ENCODE results near the gene PCDHGA4. TPM values are rescaled to one million over a fixed set of nuclear protein-coding genes. Genes with fewer than 3 reads are reported as not detected.

The PCDHGA4 gene
- total RNA-seq, 1 experiment from 2014 or later = 0.12 TPM

DNA sequence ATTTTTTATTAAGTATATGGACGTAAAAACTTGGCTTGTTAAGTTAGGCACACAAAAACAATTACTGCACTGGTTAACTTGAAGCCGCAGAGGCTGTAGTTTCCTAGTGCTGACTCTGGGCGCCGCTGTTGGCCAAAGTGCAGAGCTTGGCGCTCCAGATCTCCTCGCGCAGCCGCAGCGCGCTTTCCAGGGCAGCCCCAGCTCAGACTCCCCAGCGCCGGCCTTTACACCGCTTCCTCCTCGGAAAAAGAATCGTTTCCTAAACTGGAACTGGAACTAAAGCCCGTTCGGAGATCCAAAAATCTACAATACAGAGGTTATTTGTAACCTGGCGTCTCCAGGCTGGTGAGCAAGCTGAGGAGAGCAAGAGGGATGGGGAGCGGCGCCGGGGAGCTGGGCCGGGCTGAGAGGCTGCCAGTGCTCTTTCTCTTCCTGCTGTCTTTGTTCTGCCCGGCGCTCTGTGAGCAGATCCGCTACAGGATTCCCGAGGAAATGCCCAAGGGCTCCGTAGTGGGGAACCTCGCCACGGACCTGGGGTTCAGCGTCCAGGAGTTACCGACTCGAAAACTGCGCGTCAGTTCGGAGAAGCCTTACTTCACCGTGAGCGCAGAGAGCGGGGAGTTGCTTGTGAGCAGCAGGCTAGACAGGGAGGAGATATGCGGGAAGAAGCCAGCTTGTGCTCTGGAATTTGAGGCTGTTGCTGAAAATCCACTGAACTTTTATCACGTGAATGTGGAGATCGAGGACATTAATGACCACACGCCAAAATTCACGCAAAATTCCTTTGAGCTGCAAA lies 43.1 kb downstream of the PCDHGA4 start, which contains the start of gene PCDHGB5:
TSS of gene PCDHGB5 (plus strand) at position 192 of the 796 bp plus-strand sequence. CDS start at position 373, 181 bp downstream.

GRCh38 chr5:141402553-141403243 lies 47.9 kb downstream of the PCDHGA4 start, which contains the start of gene PCDHGA9:
TSS of gene PCDHGA9 (plus strand) at chr5:141402778. CDS start at chr5:141402953, 175 bp downstream.

Other genes starting within 250 kb of the PCDHGA4 start
- gene PCDHB4, start 233.2 kb upstream of the PCDHGA4 start, total RNA-seq (2022; extraction: Qiagen RNA extraction; ENCODE audit: low read depth) = 0.03 to 0.08 TPM (median 0.05 TPM) in 5 replicates
- gene PCDHB5, start 219.8 kb upstream of the PCDHGA4 start, total RNA-seq (2022; extraction: Qiagen RNA extraction; ENCODE audit: low read depth) = 1.5 to 1.8 TPM (median 1.6 TPM) in 5 replicates
- gene PCDHB6, start 205.0 kb upstream of the PCDHGA4 start, total RNA-seq (2022; extraction: Qiagen RNA extraction; ENCODE audit: low read depth) = 0.85 to 1.2 TPM (median 0.92 TPM) in 5 replicates
- gene PCDHB7, start 182.4 kb upstream of the PCDHGA4 start, total RNA-seq (2022; extraction: Qiagen RNA extraction; ENCODE audit: low read depth) = not detected in 5 replicates
- 0.25 to 0.43 TPM (median 0.34 TPM) in 5 replicates for gene PCDHB8, start 177.2 kb upstream of the PCDHGA4 start, total RNA-seq (2022; extraction: Qiagen RNA extraction; ENCODE audit: low read depth)
- gene PCDHB16, start 172.6 kb upstream of the PCDHGA4 start, total RNA-seq (2022; extraction: Qiagen RNA extraction; ENCODE audit: low read depth) = 0.04 to 0.30 TPM (median 0.07 TPM) in 5 replicates
- 0.03 to 0.06 TPM in 2 of 5 replicates, not detected in the others for gene PCDHB9, start 167.9 kb upstream of the PCDHGA4 start, total RNA-seq (2022; extraction: Qiagen RNA extraction; ENCODE audit: low read depth)
- gene PCDHB10, start 162.7 kb upstream of the PCDHGA4 start, total RNA-seq (2022; extraction: Qiagen RNA extraction; ENCODE audit: low read depth) = 0.06 TPM in 2 of 5 replicates, not detected in the others
- 0.06 to 0.14 TPM (median 0.07 TPM) in 4 of 5 replicates, not detected in the other for gene PCDHB11, start 155.4 kb upstream of the PCDHGA4 start, total RNA-seq (2022; extraction: Qiagen RNA extraction; ENCODE audit: low read depth)
- gene PCDHB12, start 146.3 kb upstream of the PCDHGA4 start, total RNA-seq (2022; extraction: Qiagen RNA extraction; ENCODE audit: low read depth) = 0.05 to 0.09 TPM in 2 of 5 replicates, not detected in the others
- 0.06 to 0.12 TPM (median 0.09 TPM) in 5 replicates for gene PCDHB13, start 141.1 kb upstream of the PCDHGA4 start, total RNA-seq (2022; extraction: Qiagen RNA extraction; ENCODE audit: low read depth)
- 0.07 to 0.21 TPM (median 0.09 TPM) in 5 replicates for gene PCDHB14, start 131.7 kb upstream of the PCDHGA4 start, total RNA-seq (2022; extraction: Qiagen RNA extraction; ENCODE audit: low read depth)
- gene PCDHB15, start 109.6 kb upstream of the PCDHGA4 start, total RNA-seq (2022; extraction: Qiagen RNA extraction; ENCODE audit: low read depth) = 0.06 to 0.10 TPM (median 0.08 TPM) in 3 of 5 replicates, not detected in the others
- not detected in 5 replicates for gene SLC25A2, start 51.0 kb upstream of the PCDHGA4 start, total RNA-seq (2022; extraction: Qiagen RNA extraction; ENCODE audit: low read depth)
- gene TAF7, start 34.2 kb upstream of the PCDHGA4 start, total RNA-seq (2022; extraction: Qiagen RNA extraction; ENCODE audit: low read depth) = 53.0 to 78.7 TPM (median 74.4 TPM) in 5 replicates
- 0.31 to 0.42 TPM (median 0.35 TPM) in 5 replicates for gene PCDHGA1, start 24.5 kb upstream of the PCDHGA4 start, total RNA-seq (2022; extraction: Qiagen RNA extraction; ENCODE audit: low read depth)
- gene PCDHGA2, start 16.3 kb upstream of the PCDHGA4 start, total RNA-seq (2022; extraction: Qiagen RNA extraction; ENCODE audit: low read depth) = 0.38 to 0.87 TPM (median 0.47 TPM) in 5 replicates
- 0.03 TPM in 1 of 5 replicates, not detected in the others for gene PCDHGA3, start 11.2 kb upstream of the PCDHGA4 start, total RNA-seq (2022; extraction: Qiagen RNA extraction; ENCODE audit: low read depth)
- gene PCDHGB1, start 4.9 kb upstream of the PCDHGA4 start, total RNA-seq (2022; extraction: Qiagen RNA extraction; ENCODE audit: low read depth) = 1.2 to 2.3 TPM (median 1.9 TPM) in 5 replicates
- gene PCDHGB2, start 5.0 kb downstream of the PCDHGA4 start, total RNA-seq (2022; extraction: Qiagen RNA extraction; ENCODE audit: low read depth) = 0.08 TPM in 2 of 5 replicates, not detected in the others
- gene PCDHGA5, start 9.1 kb downstream of the PCDHGA4 start, total RNA-seq (2022; extraction: Qiagen RNA extraction; ENCODE audit: low read depth) = 0.07 to 0.30 TPM (median 0.13 TPM) in 5 replicates
- gene PCDHGB3, start 15.2 kb downstream of the PCDHGA4 start, total RNA-seq (2022; extraction: Qiagen RNA extraction; ENCODE audit: low read depth) = 0.17 to 0.30 TPM (median 0.23 TPM) in 5 replicates
- 0.14 to 0.27 TPM (median 0.23 TPM) in 5 replicates for gene PCDHGA6, start 18.9 kb downstream of the PCDHGA4 start, total RNA-seq (2022; extraction: Qiagen RNA extraction; ENCODE audit: low read depth)
- gene PCDHGA7, start 27.7 kb downstream of the PCDHGA4 start, total RNA-seq (2022; extraction: Qiagen RNA extraction; ENCODE audit: low read depth) = 0.67 to 1.1 TPM (median 0.88 TPM) in 5 replicates
- gene PCDHGB4, start 32.7 kb downstream of the PCDHGA4 start, total RNA-seq (2022; extraction: Qiagen RNA extraction; ENCODE audit: low read depth) = 0.56 to 1.1 TPM (median 0.93 TPM) in 5 replicates
- gene PCDHGA8, start 37.6 kb downstream of the PCDHGA4 start, total RNA-seq (2022; extraction: Qiagen RNA extraction; ENCODE audit: low read depth) = 0.03 TPM in 1 of 5 replicates, not detected in the others
- 2.0 to 3.0 TPM (median 2.5 TPM) in 5 replicates for gene PCDHGB5, start 42.9 kb downstream of the PCDHGA4 start, total RNA-seq (2022; extraction: Qiagen RNA extraction; ENCODE audit: low read depth)
- 0.03 to 0.05 TPM (median 0.04 TPM) in 3 of 5 replicates, not detected in the others for gene PCDHGA9, start 47.8 kb downstream of the PCDHGA4 start, total RNA-seq (2022; extraction: Qiagen RNA extraction; ENCODE audit: low read depth)
- gene PCDHGB6, start 53.0 kb downstream of the PCDHGA4 start, total RNA-seq (2022; extraction: Qiagen RNA extraction; ENCODE audit: low read depth) = 0.06 to 0.15 TPM (median 0.09 TPM) in 5 replicates
- not detected in 5 replicates for gene PCDHGA10, start 58.0 kb downstream of the PCDHGA4 start, total RNA-seq (2022; extraction: Qiagen RNA extraction; ENCODE audit: low read depth)
- 0.05 to 0.11 TPM (median 0.07 TPM) in 5 replicates for gene PCDHGB7, start 62.7 kb downstream of the PCDHGA4 start, total RNA-seq (2022; extraction: Qiagen RNA extraction; ENCODE audit: low read depth)
- 0.06 TPM in 1 of 5 replicates, not detected in the others for gene PCDHGA11, start 66.0 kb downstream of the PCDHGA4 start, total RNA-seq (2022; extraction: Qiagen RNA extraction; ENCODE audit: low read depth)
- gene PCDHGA12, start 75.5 kb downstream of the PCDHGA4 start, total RNA-seq (2022; extraction: Qiagen RNA extraction; ENCODE audit: low read depth) = 0.02 to 0.05 TPM in 2 of 5 replicates, not detected in the others
- 6.1 to 7.8 TPM (median 7.0 TPM) in 5 replicates for gene PCDHGC3, start 120.9 kb downstream of the PCDHGA4 start, total RNA-seq (2022; extraction: Qiagen RNA extraction; ENCODE audit: low read depth)
- gene PCDHGC4, start 130.0 kb downstream of the PCDHGA4 start, total RNA-seq (2022; extraction: Qiagen RNA extraction; ENCODE audit: low read depth) = not detected in 5 replicates
- 0.02 to 0.09 TPM in 2 of 5 replicates, not detected in the others for gene PCDHGC5, start 134.1 kb downstream of the PCDHGA4 start, total RNA-seq (2022; extraction: Qiagen RNA extraction; ENCODE audit: low read depth)

All from A549 treated with RU486 at 1 μM for 4 hours (cell line).